WTC11 (cell line): ENCODE data around the gene FYN. TPM values are rescaled to one million over a fixed set of nuclear protein-coding genes. Genes with fewer than 3 reads are reported as not detected.

ENCODE experiments used
- ATAC-seq: fragments of 200-7000 bp; cut with Tn5 transposase; 2 replicates; pipeline ENCODE4 v1.10.0; 2021; ENCODE audit warnings: mild to moderate bottlenecking, moderate library complexity
- CTCF ChIA-PET: fragments of 300-600 bp; sonication (Branson Sonifier 250); formaldehyde crosslinking; loops from one replicate; lab custom pipeline; 2021; ENCODE audit warnings: antibody characterized with exemption; lab: Charles Lee
- POLR2A ChIA-PET: fragments of 350-600 bp; sonication (Branson Sonifier 250); formaldehyde crosslinking; loops from one replicate; lab custom pipeline; 2021; ENCODE audit warnings: antibody characterized with exemption; lab: Charles Lee
- DNase-seq: peaks from one replicate; pipeline ENCODE4 v3.0.0; 2021; ENCODE audit warnings: low spot score
- H3K27ac Mint-ChIP-seq: 2 replicates; pipeline ENCODE4 v1.8.0; 2021; ENCODE audit warnings: mixed read lengths
- H3K27me3 Mint-ChIP-seq: 2 replicates; pipeline ENCODE4 v1.8.0; 2021; ENCODE audit warnings: low read depth, mild to moderate bottlenecking, moderate library complexity, mixed read lengths
- H3K36me3 Mint-ChIP-seq: 2 replicates; pipeline ENCODE4 v1.8.0; 2021; ENCODE audit warnings: mixed read lengths
- H3K4me1 Mint-ChIP-seq: 2 replicates; pipeline ENCODE4 v1.8.0; 2022; ENCODE audit warnings: mixed read lengths
- H3K4me3 Mint-ChIP-seq: 2 replicates; pipeline ENCODE4 v1.8.0; 2021; ENCODE audit warnings: mild to moderate bottlenecking, moderate library complexity, mixed read lengths
- H3K9me3 Mint-ChIP-seq: 2 replicates; pipeline ENCODE4 v1.8.0; 2021; ENCODE audit warnings: mixed read lengths
- GABPB1 ChIP-seq: sonication (generic); formaldehyde crosslinking; IDR thresholded peaks from 2 replicates; pipeline ENCODE4 v1.8.1; 2023; ENCODE audit warnings: mild to moderate bottlenecking, missing genetic modification reagents
- JUN ChIP-seq: sonication (generic); formaldehyde crosslinking; IDR thresholded peaks from 2 replicates; pipeline ENCODE4 v1.8.0; 2023; ENCODE audit warnings: mild to moderate bottlenecking, missing genetic modification reagents
- ZNF671 ChIP-seq: fragments of 250-450 bp; sonication (Bioruptor Pico); IDR thresholded peaks from 2 replicates; pipeline ENCODE4 v1.8.0; 2021; ENCODE audit warnings: mild to moderate bottlenecking
- total RNA-seq: library from RNA; stranded (reverse); gene quantifications from 3 replicates; pipeline ENCODE4 v1.2.3, GENCODE V29; 2021

The FYN gene
- total RNA-seq, 1 experiment from 2014 or later = 63.9 TPM

- no peak for TF ChIP-seq JUN (CRISPR knock-in tag)
Observed at GRCh38 chr6:111612379-111612778, 260.9 kb downstream of the FYN start (continued).

- ChIA-PET POLR2A (no interaction called here), CTCF (no interaction called here)
- ATAC-seq (no peak), DNase-seq (no peak)
- peak; percentile 85 for TF ChIP-seq GABPB1 (CRISPR knock-in tag)
- no peak for TF ChIP-seq ZNF671 (CRISPR knock-in tag)
- Mint-ChIP-seq H3K4me3 (no peak overlapping the region), H3K27ac (no peak overlapping the region), H3K36me3 (0 out of 2 replicates have a peak, but pooled peaks cover 3% of the 10 kb centered on the region), H3K27me3 (peaks cover 3% of the 10 kb centered on the region; the same call in 1 of the 2 replicates), H3K9me3 (peaks cover 12% of the 10 kb centered on the region), H3K4me1 (peaks cover 30% of the 10 kb centered on the region)
Observed at GRCh38 chr6:111610548-111611172, 262.6 kb downstream of the FYN start.

Other genes with a start within 250 kb of the FYN start
- gene CCN6, start 180.7 kb upstream of the FYN start, total RNA-seq = not detected in 3 replicates
- gene TUBE1, start 214.0 kb upstream of the FYN start, total RNA-seq = 15.7 to 17.4 TPM (median 16.9 TPM) in 3 replicates
- gene FAM229B, start 214.1 kb upstream of the FYN start, total RNA-seq = 19.7 to 26.4 TPM (median 20.0 TPM) in 3 replicates